Lung (tissue), 12 donors: ENCODE measurements around the gene LYSMD4. TPM values are rescaled to one million over a fixed set of nuclear protein-coding genes. Genes with fewer than 3 reads are reported as not detected.

Experiments
- ATAC-seq: fragments of 200-7000 bp; cut with Tn5 transposase; one replicate; pipeline ENCODE4 v1.9.1; 2020; ENCODE audit warnings: moderate number of reproducible peaks; ENCODE audit not compliant: insufficient read depth, low FRiP score
- DNase-seq, 3 donors: peaks; one replicate each; pipeline ENCODE4 v3.0.0-alpha.2; 2013 to 2017
- H3K27ac ChIP-seq, 2 donors: one replicate each; pipeline ENCODE4 v1.5.1; 2013; ENCODE audit warnings: mild to moderate bottlenecking in 2 of 2, moderate library complexity in 2 of 2, control low read depth in 1 of 2, inconsistent platforms in 1 of 2, low read depth in 1 of 2, low read length in 1 of 2
- H3K27me3 ChIP-seq, 3 donors: one replicate each; pipeline ENCODE4 v1.5.1; 2013; ENCODE audit warnings: low read length in 2 of 3; ENCODE audit not compliant: control insufficient read depth in 3 of 3, insufficient read depth in 3 of 3
- H3K36me3 ChIP-seq, 4 donors: one replicate each; pipeline ENCODE4 v1.5.1; 2013; ENCODE audit warnings: low read length in 4 of 4, mild to moderate bottlenecking in 1 of 4, moderate library complexity in 1 of 4; ENCODE audit not compliant: control insufficient read depth in 4 of 4, insufficient read depth in 4 of 4
- H3K4me1 ChIP-seq, 5 donors: one replicate each; pipeline ENCODE4 v1.5.1; 2013; ENCODE audit warnings: low read length in 5 of 5, mild to moderate bottlenecking in 2 of 5, moderate library complexity in 1 of 5; ENCODE audit not compliant: control insufficient read depth in 5 of 5, insufficient read depth in 5 of 5
- H3K4me3 ChIP-seq: one replicate; pipeline ENCODE4 v1.5.1; 2013; ENCODE audit warnings: mild to moderate bottlenecking, control low read depth, moderate library complexity
- H3K9ac ChIP-seq, 2 donors: one replicate each; pipeline ENCODE4 v1.5.1; 2013; ENCODE audit warnings: low read length in 2 of 2, control low read depth in 1 of 2; ENCODE audit not compliant: insufficient read depth in 1 of 2
- H3K9me3 ChIP-seq, 4 donors: one replicate each; pipeline ENCODE4 v1.5.1; 2013; ENCODE audit warnings: low read length in 3 of 4, mild to moderate bottlenecking in 1 of 4, moderate library complexity in 1 of 4; ENCODE audit not compliant: control insufficient read depth in 4 of 4, insufficient read depth in 3 of 4
- WGBS, 2 donors: extraction: QIAGEN DNeasy Blood & Tissue Kit; methylation state at CpG; one replicate each; pipeline ENCODE4 v1.1.7; 2013; 5-methylcytosine and 5-hydroxymethylcytosine counted together
- polyA plus RNA-seq, 2 donors: library from polyadenylated mRNA; stranded (reverse); fragments of 200-250 nt; gene quantifications; one replicate each; pipeline ENCODE4 v1.2.1, GENCODE V29; 2013
- total RNA-seq, 2 donors: library from RNA; depleted of rRNA in 1 of 2; stranded (reverse); fragments of >200 nt in 1 of 2; gene quantifications; one replicate each; pipeline ENCODE4 v1.2.1, GENCODE V29; 2014 to 2021
- TF ChIP-seq, protein P1 (sequence below): IDR thresholded peaks from 2 replicates; pipeline ENCODE4 v1.5.1; 2012; ENCODE audit warnings: mild to moderate bottlenecking; ENCODE audit errors: control extremely low read depth, extremely low read depth
- donor health status: control.
- donor health status: control.
- donor health status: Bipolar disorder and iron deficiency.
- donor health status: healthy.
- donor health status: DM: yes; HTN: yes; CAD: no.

Gene LYSMD4
- total and polyA plus RNA-seq, 4 donors, result 3.7 to 12.4 (median 9.5) TPM

DNA sequence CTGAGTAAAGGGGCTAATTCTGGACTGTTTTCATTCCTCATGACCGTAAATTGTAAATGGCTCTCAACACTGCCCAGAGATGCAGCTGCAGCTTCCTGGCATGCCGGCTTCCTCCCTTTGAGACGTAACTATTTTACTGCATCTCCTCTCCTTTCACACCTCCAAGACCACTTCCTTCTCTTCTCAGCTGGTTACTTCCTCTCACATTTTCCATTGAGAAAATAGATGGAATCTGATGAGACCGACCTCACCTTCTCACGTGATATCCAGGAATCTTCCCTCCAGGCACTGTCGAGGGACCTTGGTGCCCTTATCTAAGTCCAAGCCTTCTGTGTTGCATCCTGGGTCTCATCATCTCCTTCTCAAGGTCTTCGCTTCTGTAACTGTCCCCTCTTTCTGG is 12.7 kb downstream of the LYSMD4 start:
- 55 to 69% methylated on average over 7 of the region's 7 CpGs for WGBS, 2 donors
- TF ChIP-seq, protein P1, sequence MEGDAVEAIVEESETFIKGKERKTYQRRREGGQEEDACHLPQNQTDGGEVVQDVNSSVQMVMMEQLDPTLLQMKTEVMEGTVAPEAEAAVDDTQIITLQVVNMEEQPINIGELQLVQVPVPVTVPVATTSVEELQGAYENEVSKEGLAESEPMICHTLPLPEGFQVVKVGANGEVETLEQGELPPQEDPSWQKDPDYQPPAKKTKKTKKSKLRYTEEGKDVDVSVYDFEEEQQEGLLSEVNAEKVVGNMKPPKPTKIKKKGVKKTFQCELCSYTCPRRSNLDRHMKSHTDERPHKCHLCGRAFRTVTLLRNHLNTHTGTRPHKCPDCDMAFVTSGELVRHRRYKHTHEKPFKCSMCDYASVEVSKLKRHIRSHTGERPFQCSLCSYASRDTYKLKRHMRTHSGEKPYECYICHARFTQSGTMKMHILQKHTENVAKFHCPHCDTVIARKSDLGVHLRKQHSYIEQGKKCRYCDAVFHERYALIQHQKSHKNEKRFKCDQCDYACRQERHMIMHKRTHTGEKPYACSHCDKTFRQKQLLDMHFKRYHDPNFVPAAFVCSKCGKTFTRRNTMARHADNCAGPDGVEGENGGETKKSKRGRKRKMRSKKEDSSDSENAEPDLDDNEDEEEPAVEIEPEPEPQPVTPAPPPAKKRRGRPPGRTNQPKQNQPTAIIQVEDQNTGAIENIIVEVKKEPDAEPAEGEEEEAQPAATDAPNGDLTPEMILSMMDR, result no peak
- DNase-seq (no peak), ATAC-seq (no peak)
- H3K27ac ChIP-seq, result no peak overlapping the region
- no peak overlapping the region for H3K4me3 ChIP-seq
- peaks cover 0 to 10% (median 5%) of the 10 kb centered on the region in 4 donors for H3K36me3 ChIP-seq
- peaks cover 7 to 26% (median 16%) of the 10 kb centered on the region in 5 donors for H3K4me1 ChIP-seq
- H3K9me3 ChIP-seq, result no peaks in the 10 kb centered on the region
- no peak overlapping the region for H3K9ac ChIP-seq
- no peaks in the 10 kb centered on the region for H3K27me3 ChIP-seq

DNA sequence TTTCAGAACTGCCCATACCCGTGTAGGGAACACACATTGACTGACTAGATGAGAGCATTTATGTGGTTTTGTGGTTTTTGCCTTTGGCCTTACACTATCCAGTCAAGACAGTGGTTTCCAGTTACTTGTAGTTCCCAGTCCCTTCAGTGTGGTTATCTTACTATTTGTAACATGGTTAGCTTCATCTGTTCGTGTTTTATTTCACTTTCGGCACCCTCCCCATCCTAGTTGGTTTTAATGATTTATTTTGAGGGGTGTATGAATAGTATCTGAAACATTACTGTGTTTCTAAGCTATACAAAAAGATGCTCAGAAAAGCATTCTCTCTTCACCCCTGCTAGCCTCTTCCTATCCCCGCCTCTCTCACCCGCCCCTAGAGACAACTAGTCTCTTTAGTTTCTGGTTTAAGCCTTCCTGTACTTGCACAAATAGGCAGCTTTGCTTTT is 14.1 kb downstream of the LYSMD4 start:
- Histone ChIP-seq H3K27me3 (no peaks in the 10 kb centered on the region), H3K9ac (no peak overlapping the region), H3K4me3 (no peak overlapping the region), H3K27ac (no peak overlapping the region), H3K4me1 (peaks cover 7 to 26% (median 16%) of the 10 kb centered on the region in 5 donors), H3K9me3 (no peaks in the 10 kb centered on the region), H3K36me3 (peaks cover 2 to 13% (median 7%) of the 10 kb centered on the region in 4 donors)
- ATAC-seq, result no peak
- no peak for DNase-seq
- TF ChIP-seq, protein P1, result no peak
- WGBS, 2 donors, result 68 to 79% methylated on average over 5 of the region's 5 CpGs

DNA sequence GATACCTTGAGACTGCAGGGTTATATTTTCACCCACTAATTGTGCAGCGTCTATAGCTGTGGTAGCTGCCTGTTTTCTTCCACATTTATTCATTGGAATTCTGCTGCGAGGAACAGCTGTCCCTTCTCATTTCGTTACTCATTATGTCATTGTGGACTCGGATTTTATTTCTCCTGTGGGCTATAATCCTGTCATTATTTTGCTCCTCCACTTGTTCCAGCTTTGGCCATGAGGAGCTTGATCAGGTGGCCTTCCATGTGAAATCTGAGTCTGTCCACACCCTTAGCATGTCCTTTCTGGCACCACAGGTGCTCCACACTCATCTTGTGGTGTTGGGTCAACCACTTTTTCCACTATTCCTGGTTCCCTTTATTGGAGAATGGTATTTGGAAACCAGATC is 14.8 kb downstream of the LYSMD4 start:
- Histone ChIP-seq H3K4me1 (peaks cover 7 to 26% (median 16%) of the 10 kb centered on the region in 5 donors), H3K9ac (no peak overlapping the region), H3K27ac (no peak overlapping the region), H3K9me3 (no peaks in the 10 kb centered on the region), H3K36me3 (peaks cover 2 to 13% (median 7%) of the 10 kb centered on the region in 4 donors), H3K27me3 (no peaks in the 10 kb centered on the region), H3K4me3 (no peak overlapping the region)
- 85 to 92% methylated on average over 4 of the region's 4 CpGs for WGBS, 2 donors
- peak in 2 of 3 donors; percentile 54 to 56 for DNase-seq
- TF ChIP-seq, protein P1, result no peak
- ATAC-seq, result no peak
